ENCODE measurements around the gene WNT9A. TPM values are rescaled to one million over a fixed set of nuclear protein-coding genes. Genes with fewer than 3 reads are reported as not detected.
A peak's percentile ranks its signal among the peaks of the same experiment; 100 is the strongest.

Gene WNT9A
- total and polyA plus RNA-seq, 2 experiments from 2014 or later, result 1.4 TPM; not detected in 1

DNA sequence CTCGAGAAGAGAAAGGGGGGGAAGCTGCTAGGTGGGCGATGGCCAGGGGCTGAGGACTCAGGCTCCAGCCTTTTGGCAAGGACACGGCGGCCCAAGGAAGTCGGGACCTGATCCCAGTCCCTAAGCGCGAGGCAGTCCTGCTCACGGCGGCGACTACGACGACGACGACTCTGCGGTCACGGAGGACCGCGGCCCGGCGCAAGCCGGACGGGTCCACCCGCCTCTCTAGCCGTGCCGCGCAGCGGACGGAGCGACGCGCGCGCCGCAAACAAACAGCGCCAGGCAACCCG is 401 bp downstream of the WNT9A start:
- Histone ChIP-seq H3K9me3 (ENCODE audit: low read depth) (no peaks in the 10 kb centered on the region), H3K27me3 (peaks cover 25% of the 10 kb centered on the region), H3K36me3 (no peaks in the 10 kb centered on the region), H3K27ac (no peak overlapping the region), H3K4me3 (peak overlapping the region; percentile 75), H3K4me1 (ENCODE audit: low read depth) (no peaks in the 10 kb centered on the region)
- no peak for DNase-seq (ENCODE audit: low read depth in 1 of 2, low spot score in 1 of 2)
- TF ChIP-seq, protein P1, sequence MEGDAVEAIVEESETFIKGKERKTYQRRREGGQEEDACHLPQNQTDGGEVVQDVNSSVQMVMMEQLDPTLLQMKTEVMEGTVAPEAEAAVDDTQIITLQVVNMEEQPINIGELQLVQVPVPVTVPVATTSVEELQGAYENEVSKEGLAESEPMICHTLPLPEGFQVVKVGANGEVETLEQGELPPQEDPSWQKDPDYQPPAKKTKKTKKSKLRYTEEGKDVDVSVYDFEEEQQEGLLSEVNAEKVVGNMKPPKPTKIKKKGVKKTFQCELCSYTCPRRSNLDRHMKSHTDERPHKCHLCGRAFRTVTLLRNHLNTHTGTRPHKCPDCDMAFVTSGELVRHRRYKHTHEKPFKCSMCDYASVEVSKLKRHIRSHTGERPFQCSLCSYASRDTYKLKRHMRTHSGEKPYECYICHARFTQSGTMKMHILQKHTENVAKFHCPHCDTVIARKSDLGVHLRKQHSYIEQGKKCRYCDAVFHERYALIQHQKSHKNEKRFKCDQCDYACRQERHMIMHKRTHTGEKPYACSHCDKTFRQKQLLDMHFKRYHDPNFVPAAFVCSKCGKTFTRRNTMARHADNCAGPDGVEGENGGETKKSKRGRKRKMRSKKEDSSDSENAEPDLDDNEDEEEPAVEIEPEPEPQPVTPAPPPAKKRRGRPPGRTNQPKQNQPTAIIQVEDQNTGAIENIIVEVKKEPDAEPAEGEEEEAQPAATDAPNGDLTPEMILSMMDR (IDR thresholded peaks at IDR 0.05; ENCODE audit: low read depth, low read length), result no peak

DNA sequence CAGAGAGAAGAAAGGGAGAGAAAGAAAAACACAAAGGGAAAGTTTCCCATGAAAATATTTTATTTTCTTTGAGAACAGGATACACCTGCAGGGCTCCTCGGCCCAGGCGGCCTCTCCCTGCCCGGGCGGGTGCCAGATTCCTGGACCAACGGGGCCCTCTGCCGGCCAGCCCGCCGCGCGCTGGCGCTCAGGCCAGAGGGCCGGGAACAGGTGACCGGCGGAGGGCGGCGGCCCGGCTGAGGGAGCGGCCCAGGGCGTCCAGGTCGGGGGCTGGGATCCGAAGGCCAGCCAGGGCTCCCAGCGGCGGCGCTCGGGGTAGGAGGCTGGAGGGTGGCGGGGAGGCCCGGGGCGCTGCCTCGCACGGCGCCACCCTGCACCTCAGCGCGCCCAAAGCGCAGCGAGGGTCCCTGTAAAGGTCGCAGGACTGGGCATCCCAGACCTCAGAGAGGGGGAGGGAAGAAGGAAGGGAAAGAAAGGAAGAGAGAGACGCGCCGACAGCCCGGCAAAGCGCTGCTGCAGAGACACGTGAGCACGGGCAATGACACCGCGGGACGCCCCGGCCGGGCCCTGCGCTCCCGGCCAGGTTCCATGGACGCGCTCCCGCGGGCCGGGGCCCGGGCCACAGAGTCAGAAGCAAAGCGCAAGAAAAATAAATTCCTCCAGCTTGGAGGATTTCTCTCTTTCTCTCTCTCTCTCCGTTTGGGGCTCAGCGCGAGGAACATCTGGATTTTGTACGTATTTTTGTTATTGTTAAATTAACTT is 927 bp downstream of the WNT9A start:
- Histone ChIP-seq H3K27me3 (peaks cover 23% of the 10 kb centered on the region), H3K27ac (no peak overlapping the region), H3K4me1 (ENCODE audit: low read depth) (no peaks in the 10 kb centered on the region), H3K9me3 (ENCODE audit: low read depth) (no peaks in the 10 kb centered on the region), H3K4me3 (peak overlapping the region; percentile 75), H3K36me3 (no peaks in the 10 kb centered on the region)
- DNase-seq (ENCODE audit: low read depth in 1 of 2, low spot score in 1 of 2), result peak; percentile 71 to 90
- TF ChIP-seq, protein P1 (IDR thresholded peaks at IDR 0.05; ENCODE audit: low read depth, low read length), result peak; percentile 73

DNA sequence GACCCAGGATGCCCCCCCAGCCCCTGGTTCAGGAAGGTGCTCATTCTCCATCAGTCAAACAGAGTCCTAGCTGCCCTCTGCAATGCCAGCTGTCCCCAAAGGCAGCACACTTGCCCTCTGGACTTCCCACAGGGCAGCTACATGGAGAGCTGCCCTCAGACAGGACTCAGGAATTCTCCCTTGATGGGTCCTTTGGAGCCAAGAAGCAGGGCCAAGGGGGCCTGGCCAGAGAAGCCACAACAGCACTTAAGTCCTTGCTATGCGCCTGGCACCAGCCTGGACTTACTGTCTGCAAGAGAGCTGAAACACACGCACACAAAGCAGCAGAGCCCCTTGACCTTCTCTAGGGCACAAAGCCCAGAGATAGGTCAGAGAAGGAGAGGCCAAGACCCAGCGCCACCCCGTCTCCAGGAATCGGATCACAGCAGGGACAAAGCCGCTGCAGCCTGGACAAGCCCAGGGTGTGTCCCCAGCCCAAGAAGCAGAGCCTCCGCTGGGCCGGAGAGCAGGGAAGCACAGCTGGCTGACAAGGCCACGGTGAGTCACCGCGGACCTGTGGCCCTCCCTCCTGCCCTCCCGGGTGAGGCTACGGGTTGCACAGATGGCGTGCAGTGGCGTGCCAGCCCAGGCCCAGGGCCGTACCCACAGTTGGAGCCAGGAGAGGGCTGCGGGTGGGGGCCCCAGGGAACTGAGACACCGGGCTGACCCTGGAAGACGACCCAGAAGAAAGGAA is 1.7 kb downstream of the WNT9A start:
- no peak overlapping the region for H3K4me3 ChIP-seq
- no peak overlapping the region for H3K27ac ChIP-seq
- DNase-seq (ENCODE audit: low read depth in 1 of 2, low spot score in 1 of 2), result peak in 1 of 2 donors; percentile 32
- H3K4me1 ChIP-seq (ENCODE audit: low read depth), result no peaks in the 10 kb centered on the region
- no peaks in the 10 kb centered on the region for H3K36me3 ChIP-seq
- peaks cover 23% of the 10 kb centered on the region for H3K27me3 ChIP-seq
- H3K9me3 ChIP-seq (ENCODE audit: low read depth), result no peaks in the 10 kb centered on the region
- TF ChIP-seq, protein P1 (IDR thresholded peaks at IDR 0.05; ENCODE audit: low read depth, low read length), result no peak

DNA sequence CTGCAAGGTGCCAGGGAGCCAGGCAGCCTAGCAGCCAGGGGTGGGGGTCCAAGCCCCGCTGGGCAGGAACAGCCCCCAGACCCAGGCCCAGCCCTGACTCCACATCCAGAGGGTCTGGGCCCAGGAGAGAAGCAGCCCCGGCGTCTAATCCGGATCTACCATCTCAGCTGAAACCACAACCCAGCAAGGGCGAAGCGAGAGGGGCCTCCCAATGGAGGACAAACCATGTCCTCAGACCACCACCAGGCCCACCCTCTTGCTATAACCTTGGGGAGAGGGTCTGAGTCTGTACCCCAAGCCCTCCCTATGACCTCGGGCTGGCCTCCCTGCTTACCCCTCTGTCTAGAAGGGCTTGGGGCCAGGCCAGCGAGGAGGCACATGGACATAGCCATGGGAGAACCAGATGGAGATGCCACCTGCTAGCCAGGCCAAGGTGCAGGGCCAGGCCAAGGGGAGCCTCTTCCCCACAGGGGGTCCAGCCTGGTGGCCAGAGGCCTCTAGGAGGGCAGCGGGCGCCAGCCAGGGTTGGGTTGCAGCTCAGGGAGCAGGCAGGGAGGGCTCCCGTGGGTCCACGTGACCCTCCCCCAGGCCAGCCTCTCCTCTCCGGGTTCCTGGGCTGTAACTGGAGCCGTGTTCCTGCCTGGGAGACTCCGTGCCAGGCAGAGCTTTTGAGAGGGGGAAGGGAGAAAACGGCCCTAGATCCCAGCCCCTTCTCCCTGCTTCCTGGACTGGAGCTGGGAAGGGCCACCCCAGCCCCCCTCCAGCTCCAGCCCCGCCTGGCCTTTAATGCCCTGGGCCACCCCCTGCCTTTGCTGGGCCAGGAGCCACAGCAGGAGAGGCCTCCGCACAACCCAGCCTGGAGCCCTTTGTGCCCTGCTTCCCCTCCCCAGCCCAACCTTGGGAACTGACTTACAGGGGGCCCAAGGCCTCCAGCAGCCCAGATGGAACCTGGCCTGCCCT is 2.5 kb downstream of the WNT9A start:
- no peak overlapping the region for H3K27ac ChIP-seq
- peaks cover 20% of the 10 kb centered on the region for H3K27me3 ChIP-seq
- DNase-seq (ENCODE audit: low read depth in 1 of 2, low spot score in 1 of 2), result peak in 1 of 2 donors; percentile 22
- TF ChIP-seq, protein P1 (IDR thresholded peaks at IDR 0.05; ENCODE audit: low read depth, low read length), result no peak
- no peaks in the 10 kb centered on the region for H3K4me1 ChIP-seq (ENCODE audit: low read depth)
- H3K4me3 ChIP-seq, result no peak overlapping the region
- H3K36me3 ChIP-seq, result no peaks in the 10 kb centered on the region
- no peaks in the 10 kb centered on the region for H3K9me3 ChIP-seq (ENCODE audit: low read depth)

Data from cardiac muscle cell (in vitro differentiated cells and primary cell).